Hematopoietic multipotent progenitor cell treated with erythropoietin and hydrocortisone succinate and interleukin-3 and kit ligand, for 6 days (in vitro differentiated cells): ENCODE measurements around the gene MRTFB.
"Not testable (repeated sequence)": the region's sequence is repeated elsewhere in the genome, so short reads cannot be mapped to it uniquely, and the experiment has no call there.

Experiments
- DNase-seq: peaks from one replicate; pipeline ENCODE4 v3.0.0-alpha.2; 2015

The MRTFB gene

GRCh38 chr16:14070877-14071575 lies at the start of gene MRTFB:
MRTFB (plus strand) TSS chr16:14071319; CDS start chr16:14140607, 69,288 bp downstream.
- DNase-seq, result peak; percentile 80

DNA sequence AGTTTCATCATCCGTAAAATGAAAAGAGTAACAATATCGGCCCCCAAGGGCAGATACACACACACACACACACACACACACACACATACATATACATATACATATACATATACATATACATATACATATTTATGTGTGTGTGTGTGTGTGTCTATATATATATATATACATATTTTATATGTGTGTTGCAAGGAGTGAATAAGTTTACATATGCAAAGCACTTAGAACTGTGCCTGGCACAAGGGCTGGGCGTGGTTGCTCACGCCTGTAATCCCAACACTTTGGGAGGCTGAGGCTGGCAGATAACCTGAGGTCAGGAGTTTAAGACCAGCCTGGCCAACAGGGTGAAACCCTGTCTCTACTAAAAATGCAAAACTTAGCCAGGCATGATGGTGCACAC lies 47.6 kb upstream of the MRTFB start:
- DNase-seq, result not testable (repeated sequence)

DNA sequence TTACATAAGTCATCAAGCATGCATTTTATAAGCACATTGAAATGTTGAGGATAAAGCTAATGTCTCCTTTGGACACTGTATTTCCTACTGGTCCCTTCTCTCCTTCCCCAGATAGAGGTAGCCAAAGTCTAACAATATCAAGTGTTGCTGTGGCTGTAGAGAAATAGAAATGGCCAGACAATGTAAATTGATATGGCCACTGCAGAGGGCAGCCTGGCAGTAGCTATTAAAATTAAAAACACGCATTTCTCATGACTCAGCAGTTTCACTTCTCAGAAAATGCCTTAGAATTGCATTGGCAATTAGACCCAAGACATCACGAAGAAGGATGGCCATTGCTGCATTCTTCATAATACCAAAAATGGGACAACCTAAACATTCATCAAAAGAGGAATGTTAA lies 46.8 kb upstream of the MRTFB start:
- peak; percentile 38 for DNase-seq

DNA sequence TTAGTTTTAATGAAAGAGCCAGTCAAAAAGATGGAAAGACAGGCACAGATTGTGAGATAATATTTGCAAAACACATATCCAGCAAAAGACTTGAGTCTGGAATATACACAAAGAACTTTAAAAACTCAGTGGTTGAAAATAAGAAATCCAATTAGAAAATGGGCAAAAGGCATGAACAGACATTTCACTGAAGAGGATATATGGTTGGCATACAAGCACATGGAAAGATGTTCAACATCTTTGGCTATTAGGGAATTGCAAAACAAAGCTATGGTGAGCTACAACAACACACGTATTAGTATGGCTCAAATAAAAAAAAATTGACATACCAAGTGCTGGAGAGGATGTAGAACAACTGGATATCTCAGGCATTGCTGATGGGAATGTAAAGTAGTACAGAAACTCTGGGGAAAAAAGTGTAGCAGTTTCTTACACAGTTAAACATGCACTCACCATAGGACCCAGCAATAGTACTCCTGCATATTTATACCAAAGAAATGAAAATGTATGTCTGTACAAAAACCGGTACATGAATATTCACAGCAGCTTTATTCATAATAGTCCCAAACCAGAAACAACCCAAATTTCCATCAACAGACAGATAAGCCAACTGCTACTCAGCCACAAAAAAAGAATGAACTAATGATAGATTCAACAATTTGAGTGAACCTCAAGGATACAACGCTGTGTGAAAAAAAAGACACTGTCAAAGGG lies 44.4 kb upstream of the MRTFB start:
- DNase-seq, result no peak

- no peak for DNase-seq
Observed at GRCh38 chr16:14028202-14028601, 42.9 kb upstream of the MRTFB start.

- DNase-seq, result peak; percentile 7
Observed at GRCh38 chr16:14029658-14030057, 41.5 kb upstream of the MRTFB start.

DNA sequence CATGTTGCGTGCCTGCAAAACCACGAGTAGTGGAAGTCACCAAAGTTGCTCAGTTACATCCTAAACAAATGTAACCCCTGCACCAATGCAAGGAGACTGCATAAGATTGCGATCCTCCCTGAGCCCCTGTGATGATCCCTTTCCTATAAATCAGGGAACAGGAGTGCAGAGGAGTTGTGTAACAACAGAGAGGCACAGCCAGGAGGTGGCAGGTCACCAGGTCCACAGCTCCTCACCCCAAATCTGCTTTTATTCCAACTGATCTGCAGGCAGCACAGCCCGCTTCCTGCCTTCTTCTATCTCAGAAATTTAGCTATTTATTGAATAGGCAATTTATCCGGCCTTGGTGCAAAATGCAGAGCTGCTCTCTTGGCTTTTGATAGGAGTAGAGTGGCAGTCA lies 36.0 kb upstream of the MRTFB start:
- DNase-seq, result no peak

DNA sequence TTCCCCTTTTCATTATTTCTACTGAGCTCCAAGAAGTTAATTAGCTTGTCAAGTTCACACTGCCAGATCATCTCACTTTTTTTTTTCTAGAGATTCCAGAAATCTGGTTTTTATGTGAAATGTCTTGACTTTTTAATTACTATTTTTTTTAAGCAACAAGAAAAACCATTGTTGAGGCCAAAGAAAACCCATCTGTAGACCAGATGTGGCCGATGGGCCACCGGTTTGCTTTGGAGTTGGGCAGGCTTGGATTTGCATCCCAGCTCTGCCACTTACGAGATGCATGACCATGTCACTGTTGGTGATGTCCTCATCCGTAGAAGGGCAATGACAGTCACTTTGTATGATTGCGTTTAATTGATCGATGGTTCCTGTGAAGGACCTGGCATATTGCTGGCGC lies 34.2 kb upstream of the MRTFB start:
- DNase-seq, result no peak

GRCh38 chr16:14037960-14038359 lies 33.2 kb upstream of the MRTFB start:
- DNase-seq, result no peak

DNA sequence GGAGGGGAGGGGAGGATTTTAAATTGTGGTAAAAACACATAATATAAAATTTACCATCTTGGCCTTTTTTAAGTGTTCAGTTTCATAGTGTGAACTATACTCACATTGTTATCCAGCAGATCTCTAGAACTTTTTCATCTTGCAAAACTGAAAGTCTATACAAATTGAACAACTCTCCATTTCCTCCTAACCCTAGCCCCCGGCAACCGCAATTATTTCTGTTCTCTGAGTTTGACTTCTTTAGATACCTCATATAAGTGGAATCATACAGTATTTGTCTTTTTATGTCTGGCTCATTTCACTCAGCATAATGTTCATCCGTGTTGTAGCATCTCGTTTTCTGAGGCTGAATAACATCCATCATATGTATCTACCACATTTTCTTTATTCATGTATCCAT lies 30.0 kb upstream of the MRTFB start:
- DNase-seq, result no peak

- DNase-seq, result no peak
Observed at GRCh38 chr16:14042706-14043105, 28.4 kb upstream of the MRTFB start.

DNA sequence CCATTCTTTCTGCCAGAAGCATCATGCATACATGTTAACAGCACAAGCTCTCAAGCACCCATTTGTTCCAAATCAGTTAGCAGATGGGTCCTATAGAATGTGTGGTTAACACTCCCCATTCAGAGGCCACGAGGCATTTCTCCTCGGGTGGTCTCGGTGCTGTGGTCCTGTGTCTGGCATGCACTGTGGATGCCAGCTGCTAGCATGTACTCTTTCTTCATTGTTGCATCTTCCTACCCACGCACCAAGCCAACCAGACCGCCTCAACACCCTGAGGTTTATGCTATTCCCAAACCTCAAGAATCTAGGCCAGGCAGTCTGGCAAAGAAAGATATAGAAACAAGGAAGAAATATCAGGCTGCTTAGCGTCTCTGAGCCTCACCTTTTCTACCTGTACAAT lies 27.8 kb upstream of the MRTFB start:
- DNase-seq, result no peak

GRCh38 chr16:14043793-14044192 lies 27.3 kb upstream of the MRTFB start:
- DNase-seq, result no peak

DNA sequence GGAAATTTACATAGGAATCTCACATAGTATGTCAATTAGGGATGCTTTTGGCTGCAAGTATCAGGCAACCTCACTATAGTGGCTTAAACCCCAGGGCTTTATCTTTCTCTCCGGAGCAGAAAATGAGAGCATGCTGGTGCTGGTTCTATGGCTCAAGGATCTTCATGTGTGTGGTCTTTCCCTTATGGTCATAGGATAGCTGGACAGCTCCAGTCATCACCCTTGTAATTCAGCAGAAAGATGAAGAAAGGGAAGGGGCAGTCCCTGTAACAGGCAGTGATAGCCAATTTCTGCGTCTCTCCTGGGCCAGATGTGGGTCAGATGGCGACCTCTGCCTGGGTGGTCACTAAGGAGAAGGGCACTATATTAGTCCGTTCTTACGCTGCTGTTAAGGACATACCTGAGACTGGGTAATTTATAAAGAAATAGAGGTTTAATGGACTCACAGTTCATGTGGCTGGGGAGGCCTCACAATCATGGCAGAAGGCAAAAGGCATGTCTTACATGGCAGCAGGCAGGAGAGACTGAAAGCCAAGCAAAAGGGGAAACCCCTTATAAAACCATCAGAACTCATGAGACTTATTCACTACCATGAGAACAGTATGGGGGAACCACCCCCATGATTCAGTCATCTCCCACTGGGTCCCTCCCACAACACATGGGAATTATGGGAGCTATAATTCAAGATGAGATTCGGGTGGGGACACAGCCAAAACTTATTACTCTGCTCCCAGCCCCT lies 23.8 kb upstream of the MRTFB start:
- DNase-seq, result not testable (repeated sequence)

DNA sequence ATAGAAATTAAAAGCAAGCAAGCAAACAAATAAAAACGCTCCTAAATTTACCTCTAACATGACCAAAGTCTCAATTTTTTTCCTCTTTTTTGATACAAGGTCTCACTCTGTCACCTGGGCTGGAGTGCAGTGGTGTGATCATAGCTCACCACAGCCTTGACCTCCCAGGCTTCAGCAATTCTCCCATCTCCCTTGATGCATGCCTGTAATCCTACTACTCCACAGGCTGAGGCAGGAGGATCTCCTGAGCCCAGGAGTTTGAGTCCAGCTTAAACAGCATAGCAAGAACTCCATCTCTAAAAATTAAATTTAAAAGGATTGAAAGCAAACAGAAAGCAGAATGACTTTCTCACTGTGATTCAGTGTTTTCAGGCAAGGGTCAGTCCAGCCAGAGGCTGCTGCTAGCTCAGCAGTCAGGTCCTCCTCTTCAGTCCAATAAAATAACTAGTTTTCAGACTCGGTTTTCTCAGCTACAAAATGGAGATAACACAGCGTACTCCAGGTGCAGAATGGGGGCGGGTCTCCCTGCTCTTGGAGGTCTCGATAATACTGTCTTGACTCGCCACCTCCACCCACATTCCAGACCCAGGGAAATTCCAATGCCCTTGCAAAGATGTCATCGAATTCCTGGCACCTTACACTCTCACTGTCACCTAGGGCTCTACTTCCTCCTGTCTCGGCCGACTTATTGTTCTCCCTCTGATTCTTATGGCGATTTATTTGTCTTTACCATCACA lies 20.7 kb upstream of the MRTFB start:
- DNase-seq, result no peak

DNA sequence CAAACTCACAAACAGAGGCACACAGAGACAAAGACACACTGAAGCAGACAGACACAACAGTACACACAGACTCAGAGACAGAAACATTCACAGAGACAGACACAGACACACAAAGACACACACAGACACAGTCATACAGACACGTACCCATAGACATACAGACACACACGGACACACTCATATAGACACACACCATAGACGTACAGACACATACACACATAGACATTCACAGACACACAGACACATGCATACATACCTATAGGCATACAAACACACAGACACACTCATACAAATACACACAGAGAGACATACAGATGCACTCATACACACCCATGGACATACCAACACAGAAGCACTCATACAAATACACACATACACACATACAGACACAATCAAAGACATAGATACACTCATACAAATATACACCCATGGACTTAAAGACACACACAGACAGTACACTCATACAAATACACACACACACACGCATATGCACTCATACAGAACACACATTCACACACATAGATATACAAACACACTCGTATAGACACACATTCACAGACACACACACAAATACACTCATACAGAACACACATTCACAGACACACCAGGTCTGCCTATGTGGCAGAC lies 19.9 kb upstream of the MRTFB start:
- no peak for DNase-seq

DNA sequence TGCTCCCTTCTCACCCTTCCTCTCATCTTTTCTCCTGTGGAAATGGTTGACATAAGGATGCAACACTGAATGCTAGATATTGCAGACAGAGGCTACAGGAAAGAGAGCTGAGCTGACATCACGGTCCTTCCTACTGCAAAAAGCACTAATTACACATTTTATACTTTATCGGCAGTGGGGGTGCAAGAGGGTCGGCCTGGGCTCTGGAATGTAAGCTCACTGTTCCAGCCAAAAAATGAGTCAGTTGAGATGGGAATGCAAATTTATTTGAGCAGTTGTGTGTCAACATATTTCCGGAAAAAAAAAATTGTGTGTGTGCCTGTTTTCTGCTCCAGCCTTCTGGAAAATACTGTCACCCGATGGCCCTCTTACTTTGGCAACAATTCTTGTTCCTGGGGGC lies 14.1 kb upstream of the MRTFB start:
- no peak for DNase-seq

GRCh38 chr16:14057878-14058382 lies 13.2 kb upstream of the MRTFB start:
- no peak for DNase-seq

- no peak for DNase-seq
Observed at GRCh38 chr16:14061732-14062259, 9.3 kb upstream of the MRTFB start.

DNA sequence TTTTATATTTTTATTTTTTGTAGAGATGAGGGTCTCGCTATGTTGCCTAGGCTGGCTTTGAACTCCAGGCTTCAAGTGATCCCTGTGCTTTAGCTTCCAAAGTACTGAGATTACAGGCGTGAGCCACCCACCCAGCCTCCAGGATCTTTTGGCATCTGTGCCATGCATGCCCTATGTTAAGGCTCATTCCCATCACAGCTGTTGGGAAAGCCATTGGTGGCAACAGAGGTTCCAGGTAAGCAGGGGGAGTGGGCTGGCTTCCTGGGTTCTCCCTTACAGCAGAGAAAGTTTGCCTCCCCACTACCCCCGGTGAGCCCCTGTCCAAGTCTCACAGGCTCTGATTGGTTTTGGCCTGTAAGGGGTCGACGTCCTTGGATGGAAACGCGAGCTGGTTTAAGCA lies 8.9 kb upstream of the MRTFB start:
- no peak for DNase-seq

DNA sequence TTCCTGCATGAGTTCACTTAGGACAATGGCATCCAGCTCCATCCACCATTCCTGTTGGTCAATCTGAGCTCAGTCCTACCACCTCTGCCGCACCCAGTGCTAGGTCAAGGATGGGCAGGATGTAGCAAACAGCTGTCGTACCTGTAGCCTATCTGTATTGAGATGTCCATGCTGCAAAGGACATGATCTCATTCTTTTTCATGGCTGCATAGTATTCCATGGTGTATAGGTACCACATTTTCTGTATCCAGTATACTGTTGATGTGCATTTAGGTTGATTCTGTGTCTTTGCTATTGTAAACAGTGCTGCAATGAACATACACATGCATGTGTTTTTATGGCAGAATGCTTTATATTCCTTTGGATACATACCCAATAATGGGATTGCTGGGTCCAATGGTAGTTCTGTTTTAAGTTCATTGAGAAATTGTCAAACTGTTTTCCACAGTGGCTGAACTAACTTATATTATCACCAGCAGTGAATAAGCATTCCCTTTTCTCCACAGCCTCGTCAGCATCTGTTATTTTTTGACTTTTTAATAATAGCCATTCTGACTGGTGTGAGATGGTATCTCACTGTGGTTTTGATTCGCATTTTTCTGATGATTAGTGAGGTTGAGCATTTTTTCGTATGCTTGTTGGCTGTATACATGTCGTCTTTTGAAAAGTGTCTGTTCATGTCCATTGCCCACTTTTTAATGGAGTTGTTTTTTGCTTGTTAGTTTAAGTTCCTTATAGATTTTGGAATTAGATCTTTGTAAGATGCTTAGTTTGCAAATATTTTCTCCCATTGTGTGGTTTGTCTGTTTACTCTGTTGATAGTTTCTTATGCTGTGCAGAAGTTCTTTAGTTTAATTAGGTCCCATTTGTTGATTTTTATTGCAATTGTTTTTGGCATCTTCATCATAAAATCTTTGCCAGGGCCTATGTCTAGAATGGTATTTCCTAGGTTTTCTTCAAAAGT lies 7.2 kb upstream of the MRTFB start:
- no peak for DNase-seq
